ENCODE data around the gene KIAA0040. TPM values are rescaled to one million over a fixed set of nuclear protein-coding genes. Genes with fewer than 3 reads are reported as not detected.

KIAA0040 gene
- total RNA-seq, 1 experiment from 2014 or later: 32.4 TPM

DNA sequence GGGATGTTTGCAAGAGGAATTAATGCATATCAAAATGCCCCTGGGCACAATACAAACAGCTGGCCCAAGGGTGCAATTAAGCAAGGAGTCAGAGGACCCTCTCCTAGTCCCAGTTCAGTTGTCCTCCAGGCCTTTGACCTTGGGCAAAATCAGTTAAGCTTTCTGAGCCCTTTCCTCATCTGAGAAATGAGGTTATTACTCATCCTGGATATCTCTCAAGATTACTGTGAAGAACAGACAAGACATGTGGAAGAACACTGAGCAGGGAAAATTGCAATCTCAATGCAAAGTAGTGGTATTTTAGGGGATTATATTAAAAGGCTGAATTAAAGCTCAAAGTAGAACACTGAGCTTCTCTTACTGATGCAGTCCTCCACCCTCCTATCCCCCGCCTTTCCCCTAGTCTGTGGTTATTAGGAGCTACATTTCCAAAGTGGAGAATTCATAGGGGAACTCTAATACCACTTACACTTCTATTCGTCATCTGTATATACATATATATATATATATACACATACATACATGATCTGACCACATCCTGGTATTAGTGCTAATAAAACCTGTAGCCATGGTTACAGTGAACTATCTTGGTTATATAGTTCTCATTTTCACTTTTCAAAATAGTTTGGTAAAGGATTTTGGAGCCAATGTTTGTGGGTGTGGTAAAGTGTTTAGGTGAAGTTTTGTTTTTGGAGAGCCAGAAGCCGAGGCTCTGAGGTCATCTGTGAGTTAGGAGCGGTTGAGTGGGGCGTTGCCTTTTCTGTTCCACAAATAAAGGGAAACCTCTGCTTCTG is 18.1 kb downstream of the KIAA0040 start:
- ATAC-seq (no peak), DNase-seq (ENCODE audit: low read depth, low spot score) (no peak)
- no TSS peak for BruUV-seq (replicated peaks)
- H3K9ac ChIP-seq (ENCODE audit: low read length): no peak overlapping the region
- H4K20me1 ChIP-seq (ENCODE audit: insufficient read depth): no peaks in the 10 kb centered on the region
- H3K4me2 ChIP-seq (ENCODE audit: low read length): no peak overlapping the region
- H3K27me3 ChIP-seq (ENCODE audit: insufficient read depth, low read length): no peaks in the 10 kb centered on the region
- intact Hi-C loops (cut with micrococcal nuclease): no loop called here
- ChIA-PET CTCF (interaction anchor here (1.8 kb wide), 1 partner anchor 20 kb away, joined by 7 read pairs; no protein-coding TSS in a partner anchor), RAD21 (ENCODE audit: low non-redundant PET in 1 of 2, low total read pairs in 2 of 2, uncharacterized antibody in 2 of 2, unreplicated experiment in 2 of 2) (no interaction called here), POLR2A (no interaction called here)
- no peaks in the 10 kb centered on the region for H3K9me3 ChIP-seq (ENCODE audit: control insufficient read depth in 1 of 2, insufficient read depth in 1 of 2, low read depth in 1 of 2, low read length in 2 of 2)
- no peak overlapping the region for H3K27ac ChIP-seq (ENCODE audit: low read depth, low read length)
- no peaks in the 10 kb centered on the region for H3K36me3 ChIP-seq (ENCODE audit: control insufficient read depth in 1 of 2, insufficient read depth in 2 of 2, low read length in 2 of 2)
- peaks cover 11% of the 10 kb centered on the region; the same call in 1 of the 2 replicates for H3K79me2 ChIP-seq (ENCODE audit: insufficient read depth, low read length)
- TF ChIP-seq POLR2A (IDR thresholded peaks at IDR 0.05; ENCODE audit: borderline replicate concordance, extremely low read depth, insufficient read depth, insufficient read length) (no peak), CBX3 (IDR thresholded peaks at IDR 0.05; ENCODE audit: low read depth) (no peak), ZNF274 (IDR thresholded peaks at IDR 0.05; ENCODE audit: low read depth, low read length) (no peak), FOSL1 (IDR thresholded peaks at IDR 0.05; ENCODE audit: low read depth) (no peak), SRF (IDR thresholded peaks at IDR 0.05; ENCODE audit: low read depth) (no peak), CEBPB (IDR thresholded peaks at IDR 0.05; ENCODE audit: low read depth) (no peak), SP1 (IDR thresholded peaks at IDR 0.05; ENCODE audit: low read depth) (no peak), EZH2 (IDR thresholded peaks at IDR 0.05) (no peak), ZFX (IDR thresholded peaks at IDR 0.05) (no peak), EZH2phosphoT487 (IDR thresholded peaks at IDR 0.05; ENCODE audit: borderline replicate concordance) (no peak), ELF1 (IDR thresholded peaks at IDR 0.05; ENCODE audit: borderline replicate concordance, low read depth) (no peak), RAD21 (IDR thresholded peaks at IDR 0.05; ENCODE audit: low read depth) (no peak)
- TF ChIP-seq, protein P1, sequence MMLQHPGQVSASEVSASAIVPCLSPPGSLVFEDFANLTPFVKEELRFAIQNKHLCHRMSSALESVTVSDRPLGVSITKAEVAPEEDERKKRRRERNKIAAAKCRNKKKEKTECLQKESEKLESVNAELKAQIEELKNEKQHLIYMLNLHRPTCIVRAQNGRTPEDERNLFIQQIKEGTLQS (IDR thresholded peaks at IDR 0.05): no peak
- TF ChIP-seq, protein P2, sequence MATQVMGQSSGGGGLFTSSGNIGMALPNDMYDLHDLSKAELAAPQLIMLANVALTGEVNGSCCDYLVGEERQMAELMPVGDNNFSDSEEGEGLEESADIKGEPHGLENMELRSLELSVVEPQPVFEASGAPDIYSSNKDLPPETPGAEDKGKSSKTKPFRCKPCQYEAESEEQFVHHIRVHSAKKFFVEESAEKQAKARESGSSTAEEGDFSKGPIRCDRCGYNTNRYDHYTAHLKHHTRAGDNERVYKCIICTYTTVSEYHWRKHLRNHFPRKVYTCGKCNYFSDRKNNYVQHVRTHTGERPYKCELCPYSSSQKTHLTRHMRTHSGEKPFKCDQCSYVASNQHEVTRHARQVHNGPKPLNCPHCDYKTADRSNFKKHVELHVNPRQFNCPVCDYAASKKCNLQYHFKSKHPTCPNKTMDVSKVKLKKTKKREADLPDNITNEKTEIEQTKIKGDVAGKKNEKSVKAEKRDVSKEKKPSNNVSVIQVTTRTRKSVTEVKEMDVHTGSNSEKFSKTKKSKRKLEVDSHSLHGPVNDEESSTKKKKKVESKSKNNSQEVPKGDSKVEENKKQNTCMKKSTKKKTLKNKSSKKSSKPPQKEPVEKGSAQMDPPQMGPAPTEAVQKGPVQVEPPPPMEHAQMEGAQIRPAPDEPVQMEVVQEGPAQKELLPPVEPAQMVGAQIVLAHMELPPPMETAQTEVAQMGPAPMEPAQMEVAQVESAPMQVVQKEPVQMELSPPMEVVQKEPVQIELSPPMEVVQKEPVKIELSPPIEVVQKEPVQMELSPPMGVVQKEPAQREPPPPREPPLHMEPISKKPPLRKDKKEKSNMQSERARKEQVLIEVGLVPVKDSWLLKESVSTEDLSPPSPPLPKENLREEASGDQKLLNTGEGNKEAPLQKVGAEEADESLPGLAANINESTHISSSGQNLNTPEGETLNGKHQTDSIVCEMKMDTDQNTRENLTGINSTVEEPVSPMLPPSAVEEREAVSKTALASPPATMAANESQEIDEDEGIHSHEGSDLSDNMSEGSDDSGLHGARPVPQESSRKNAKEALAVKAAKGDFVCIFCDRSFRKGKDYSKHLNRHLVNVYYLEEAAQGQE (IDR thresholded peaks at IDR 0.05; ENCODE audit: low read depth): no peak
- no peak overlapping the region for H2AFZ ChIP-seq (ENCODE audit: low read depth, low read length, poor library complexity, severe bottlenecking)
- H3K4me3 ChIP-seq (replicated peaks in 1 of 2; ENCODE audit: low read depth in 1 of 2, low read length in 2 of 2): no peak overlapping the region
- no peaks in the 10 kb centered on the region for H3K9me2 ChIP-seq (ENCODE audit: insufficient read depth)
- H3K4me1 ChIP-seq (ENCODE audit: control insufficient read depth in 1 of 2, insufficient read depth in 2 of 2, low read length in 2 of 2): peaks cover 44 to 57% of the 10 kb centered on the region in 2 experiments

Measured in HCT116 (cell line).